ENCODE measurements around the gene WARS2. TPM values are rescaled to one million over a fixed set of nuclear protein-coding genes. Genes with fewer than 3 reads are reported as not detected.

WARS2 gene
- total RNA-seq, 1 experiment from 2014 or later: 18.1 TPM

GRCh38 chr1:119103764-119104163, 36.7 kb downstream of the WARS2 start:
- Histone ChIP-seq H3K4me3 (ENCODE audit: low read length) (no peak overlapping the region), H4K20me1 (ENCODE audit: low read length) (no peaks in the 10 kb centered on the region), H3K27me3 (ENCODE audit: low read length) (no peaks in the 10 kb centered on the region), H3K27ac (ENCODE audit: low read length) (no peak overlapping the region), H3K4me1 (ENCODE audit: insufficient read depth, low read length) (no peaks in the 10 kb centered on the region), H2AFZ (ENCODE audit: low read length) (no peak overlapping the region), H3K9me2 (replicated peaks; ENCODE audit: low read length) (no peaks in the 10 kb centered on the region), H3K9me3 (ENCODE audit: low read length) (no peaks in the 10 kb centered on the region), H3K9ac (ENCODE audit: low read length) (no peak overlapping the region), H3K79me2 (ENCODE audit: low read length) (no peaks in the 10 kb centered on the region), H3F3A (ENCODE audit: low read length, unreplicated experiment) (no peaks in the 10 kb centered on the region), H3K4me2 (ENCODE audit: low read length) (no peak overlapping the region), H3K36me3 (ENCODE audit: low read depth, low read length) (no peaks in the 10 kb centered on the region)
- BruUV-seq (replicated peaks): no TSS peak
- intact Hi-C loops (cut with micrococcal nuclease): no loop called here
- ATAC-seq (no peak), DNase-seq (no peak)
- CTCF ChIA-PET: no interaction called here
- TF ChIP-seq EZH2phosphoT487 (IDR thresholded peaks at IDR 0.05; ENCODE audit: borderline replicate concordance, low read length) (no peak), EZH2 (IDR thresholded peaks at IDR 0.05; ENCODE audit: low read length, unreplicated experiment) (no peak)
- TF ChIP-seq, protein P1, sequence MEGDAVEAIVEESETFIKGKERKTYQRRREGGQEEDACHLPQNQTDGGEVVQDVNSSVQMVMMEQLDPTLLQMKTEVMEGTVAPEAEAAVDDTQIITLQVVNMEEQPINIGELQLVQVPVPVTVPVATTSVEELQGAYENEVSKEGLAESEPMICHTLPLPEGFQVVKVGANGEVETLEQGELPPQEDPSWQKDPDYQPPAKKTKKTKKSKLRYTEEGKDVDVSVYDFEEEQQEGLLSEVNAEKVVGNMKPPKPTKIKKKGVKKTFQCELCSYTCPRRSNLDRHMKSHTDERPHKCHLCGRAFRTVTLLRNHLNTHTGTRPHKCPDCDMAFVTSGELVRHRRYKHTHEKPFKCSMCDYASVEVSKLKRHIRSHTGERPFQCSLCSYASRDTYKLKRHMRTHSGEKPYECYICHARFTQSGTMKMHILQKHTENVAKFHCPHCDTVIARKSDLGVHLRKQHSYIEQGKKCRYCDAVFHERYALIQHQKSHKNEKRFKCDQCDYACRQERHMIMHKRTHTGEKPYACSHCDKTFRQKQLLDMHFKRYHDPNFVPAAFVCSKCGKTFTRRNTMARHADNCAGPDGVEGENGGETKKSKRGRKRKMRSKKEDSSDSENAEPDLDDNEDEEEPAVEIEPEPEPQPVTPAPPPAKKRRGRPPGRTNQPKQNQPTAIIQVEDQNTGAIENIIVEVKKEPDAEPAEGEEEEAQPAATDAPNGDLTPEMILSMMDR (conservative IDR thresholded peaks at IDR 0.05; ENCODE audit: low read depth, low read length): no peak
- POLR2A ChIA-PET (ENCODE audit: unreplicated experiment): interaction anchor here (0.6 kb wide), 1 partner anchor 36 kb away, joined by 6 read pairs; the partner anchor contains the start of gene WARS2

- no peaks in the 10 kb centered on the region for H3K36me3 ChIP-seq (ENCODE audit: low read depth, low read length)
- H3K4me1 ChIP-seq (ENCODE audit: insufficient read depth, low read length): no peaks in the 10 kb centered on the region
- H4K20me1 ChIP-seq (ENCODE audit: low read length): no peaks in the 10 kb centered on the region
- ChIA-PET CTCF (no interaction called here), POLR2A (ENCODE audit: unreplicated experiment) (no interaction called here)
- no peaks in the 10 kb centered on the region for H3K27me3 ChIP-seq (ENCODE audit: low read length)
- no peak for ATAC-seq
- H3K4me3 ChIP-seq (ENCODE audit: low read length): no peak overlapping the region
- no peaks in the 10 kb centered on the region for H3K79me2 ChIP-seq (ENCODE audit: low read length)
- no TSS peak for BruUV-seq (replicated peaks)
- no peak overlapping the region for H3K4me2 ChIP-seq (ENCODE audit: low read length)
- H3K9me3 ChIP-seq (ENCODE audit: low read length): no peaks in the 10 kb centered on the region
- no peaks in the 10 kb centered on the region for H3K9me2 ChIP-seq (replicated peaks; ENCODE audit: low read length)
- H2AFZ ChIP-seq (ENCODE audit: low read length): no peak overlapping the region
- no peaks in the 10 kb centered on the region for H3F3A ChIP-seq (ENCODE audit: low read length, unreplicated experiment)
- H3K9ac ChIP-seq (ENCODE audit: low read length): no peak overlapping the region
- H3K27ac ChIP-seq (ENCODE audit: low read length): no peak overlapping the region
- no peak for TF ChIP-seq EZH2phosphoT487 (IDR thresholded peaks at IDR 0.05; ENCODE audit: borderline replicate concordance, low read length)
- TF ChIP-seq, protein P1 (conservative IDR thresholded peaks at IDR 0.05; ENCODE audit: low read depth, low read length): no peak
- no peak for TF ChIP-seq EZH2 (IDR thresholded peaks at IDR 0.05; ENCODE audit: low read length, unreplicated experiment)
- DNase-seq: no peak
- intact Hi-C loops (cut with micrococcal nuclease): no loop called here
Observed at GRCh38 chr1:119102051-119102450, 38.4 kb downstream of the WARS2 start.

GRCh38 chr1:119101563-119101962, 38.9 kb downstream of the WARS2 start:
- no peaks in the 10 kb centered on the region for H3F3A ChIP-seq (ENCODE audit: low read length, unreplicated experiment)
- no peaks in the 10 kb centered on the region for H3K27me3 ChIP-seq (ENCODE audit: low read length)
- POLR2A ChIA-PET (ENCODE audit: unreplicated experiment): no interaction called here
- H2AFZ ChIP-seq (ENCODE audit: low read length): no peak overlapping the region
- no peak for ATAC-seq
- H3K9me3 ChIP-seq (ENCODE audit: low read length): no peaks in the 10 kb centered on the region
- no peaks in the 10 kb centered on the region for H3K79me2 ChIP-seq (ENCODE audit: low read length)
- no peak for TF ChIP-seq EZH2 (IDR thresholded peaks at IDR 0.05; ENCODE audit: low read length, unreplicated experiment)
- H3K9ac ChIP-seq (ENCODE audit: low read length): no peak overlapping the region
- no peaks in the 10 kb centered on the region for H3K36me3 ChIP-seq (ENCODE audit: low read depth, low read length)
- intact Hi-C loops (cut with micrococcal nuclease): no loop called here
- H3K27ac ChIP-seq (ENCODE audit: low read length): no peak overlapping the region
- DNase-seq: no peak
- no peaks in the 10 kb centered on the region for H4K20me1 ChIP-seq (ENCODE audit: low read length)
- no peaks in the 10 kb centered on the region for H3K9me2 ChIP-seq (replicated peaks; ENCODE audit: low read length)
- no peaks in the 10 kb centered on the region for H3K4me1 ChIP-seq (ENCODE audit: insufficient read depth, low read length)
- H3K4me3 ChIP-seq (ENCODE audit: low read length): no peak overlapping the region
- no peak overlapping the region for H3K4me2 ChIP-seq (ENCODE audit: low read length)
- CTCF ChIA-PET: no interaction called here
- BruUV-seq (replicated peaks): no TSS peak

Data from PC-3 (cell line).